Fibroblast of lung (primary cell): ENCODE results near the gene TSPAN5. TPM values are rescaled to one million over a fixed set of nuclear protein-coding genes. Genes with fewer than 3 reads are reported as not detected.

Experiments
- DNase-seq, 2 donors: peaks; one replicate each; pipeline versions ENCODE4 v3.0.0 to v3.0.0-alpha.2; 2010; ENCODE audit warnings: low read depth in 2 of 2
- H2AFZ ChIP-seq: 2 replicates; pipeline ENCODE4 v1.5.1; 2012; ENCODE audit warnings: low read length, control low read depth, inconsistent platforms
- H3K27ac ChIP-seq: 2 replicates; pipeline ENCODE4 v1.5.1; 2011; ENCODE audit warnings: low read length, control low read depth; ENCODE audit not compliant: insufficient read depth
- H3K27me3 ChIP-seq: 2 replicates; pipeline ENCODE4 v1.5.1; 2011; ENCODE audit warnings: mild to moderate bottlenecking, low read length; ENCODE audit not compliant: control insufficient read depth, insufficient read depth
- H3K36me3 ChIP-seq: 2 replicates; pipeline ENCODE4 v1.5.1; 2011; ENCODE audit warnings: low read length; ENCODE audit not compliant: control insufficient read depth, insufficient read depth
- H3K4me1 ChIP-seq: 2 replicates; pipeline ENCODE4 v1.5.1; 2011; ENCODE audit warnings: low read length; ENCODE audit not compliant: control insufficient read depth, insufficient read depth; ENCODE audit errors: extremely low read depth
- H3K4me2 ChIP-seq: 2 replicates; pipeline ENCODE4 v1.5.1; 2011; ENCODE audit warnings: low read length, control low read depth; ENCODE audit not compliant: insufficient read depth; ENCODE audit errors: extremely low read depth
- H3K4me3 ChIP-seq, 4 experiments: fragments of 200-600 bp in 1 of 4; sonication (generic) in 1 of 4; replicated peaks in 1 of 4; 2 replicates each; pipeline ENCODE4 v1.5.1; 2011 to 2016; ENCODE audit warnings: low read length in 4 of 4, low read depth in 3 of 4, mild to moderate bottlenecking in 3 of 4, control low read depth in 2 of 4, inconsistent platforms in 1 of 4, mixed read lengths in 1 of 4; ENCODE audit not compliant: insufficient read depth in 1 of 4; ENCODE audit errors: control extremely low read depth in 1 of 4
- H3K79me2 ChIP-seq: 2 replicates; pipeline ENCODE4 v1.5.1; 2012; ENCODE audit warnings: mild to moderate bottlenecking, low read length, inconsistent platforms; ENCODE audit not compliant: control insufficient read depth, insufficient read depth
- H3K9ac ChIP-seq: 2 replicates; pipeline ENCODE4 v1.5.1; 2011; ENCODE audit warnings: mild to moderate bottlenecking, low read length, control low read depth; ENCODE audit not compliant: insufficient read depth
- H3K9me3 ChIP-seq: 2 replicates; pipeline ENCODE4 v1.5.1; 2012; ENCODE audit warnings: low read depth, low read length; ENCODE audit not compliant: control insufficient read depth, insufficient read depth
- H4K20me1 ChIP-seq: 2 replicates; pipeline ENCODE4 v1.5.1; 2011; ENCODE audit warnings: low read length; ENCODE audit not compliant: control insufficient read depth, insufficient read depth; ENCODE audit errors: extremely low read depth
- EZH2 ChIP-seq: IDR thresholded peaks from 2 replicates; pipeline ENCODE4 v1.5.1; 2012; ENCODE audit warnings: low read length, control low read depth, mild to moderate bottlenecking; ENCODE audit errors: missing control alignments
- polyA plus RNA-seq, 2 donors: library from polyadenylated mRNA; depleted of rRNA in 1 of 2; stranded (reverse) in 1 of 2; unstranded in 1 of 2; fragments of >200 nt; gene quantifications; 2 replicates each; pipeline ENCODE4 v1.2.1, GENCODE V29; 2011 to 2012; ENCODE audit warnings: missing spikeins in 1 of 2
- total RNA-seq: library from RNA; depleted of rRNA; stranded (reverse); fragments of >200 nt; gene quantifications from 2 replicates; pipeline ENCODE4 v1.2.1, GENCODE V29; 2014
- TF ChIP-seq, protein P1 (sequence below), 2 donors: IDR thresholded peaks in 1 of 2; conservative IDR thresholded peaks in 1 of 2; 1 replicate in 1 of 2; 2 replicates in 1 of 2; pipeline ENCODE4 v1.5.1; 2011 to 2012; ENCODE audit warnings: low read length in 2 of 2, control low read depth in 1 of 2, inconsistent platforms in 1 of 2, low read depth in 1 of 2, mild to moderate bottlenecking in 1 of 2

Gene TSPAN5
- total and polyA plus RNA-seq, 2 donors (not counting 1 experiment from before 2014, with no cell fraction given): 109 to 129 TPM

DNA sequence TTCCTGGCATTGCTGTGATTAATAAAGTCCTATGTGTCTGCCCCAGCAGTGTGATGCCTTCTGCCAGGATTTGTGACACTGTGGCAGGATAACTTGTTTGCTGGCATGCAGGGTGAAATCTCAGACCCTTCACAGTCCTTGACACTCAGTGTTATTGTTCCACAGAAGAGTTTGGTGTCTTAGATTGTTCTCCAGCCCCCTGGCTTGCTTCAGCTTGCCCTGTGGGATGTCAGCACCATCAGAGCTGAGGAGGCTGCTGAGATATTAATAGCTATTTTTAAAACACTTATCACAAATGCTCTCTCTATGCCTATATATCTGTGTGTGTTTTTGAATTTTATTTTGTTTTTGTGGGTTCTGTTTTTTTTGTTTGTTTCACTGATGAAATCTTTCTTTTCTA is 136.9 kb downstream of the TSPAN5 start:
- Histone ChIP-seq H3K4me1 (peaks cover 30% of the 10 kb centered on the region), H3K27ac (no peak overlapping the region), H3K27me3 (no peaks in the 10 kb centered on the region), H3K4me3 (no peak overlapping the region), H3K36me3 (no peaks in the 10 kb centered on the region), H3K9me3 (no peaks in the 10 kb centered on the region), H3K9ac (no peak overlapping the region), H3K4me2 (no peak overlapping the region), H4K20me1 (no peaks in the 10 kb centered on the region), H3K79me2 (peaks cover 67% of the 10 kb centered on the region), H2AFZ (no peak overlapping the region)
- DNase-seq: no peak
- TF ChIP-seq, protein P1, sequence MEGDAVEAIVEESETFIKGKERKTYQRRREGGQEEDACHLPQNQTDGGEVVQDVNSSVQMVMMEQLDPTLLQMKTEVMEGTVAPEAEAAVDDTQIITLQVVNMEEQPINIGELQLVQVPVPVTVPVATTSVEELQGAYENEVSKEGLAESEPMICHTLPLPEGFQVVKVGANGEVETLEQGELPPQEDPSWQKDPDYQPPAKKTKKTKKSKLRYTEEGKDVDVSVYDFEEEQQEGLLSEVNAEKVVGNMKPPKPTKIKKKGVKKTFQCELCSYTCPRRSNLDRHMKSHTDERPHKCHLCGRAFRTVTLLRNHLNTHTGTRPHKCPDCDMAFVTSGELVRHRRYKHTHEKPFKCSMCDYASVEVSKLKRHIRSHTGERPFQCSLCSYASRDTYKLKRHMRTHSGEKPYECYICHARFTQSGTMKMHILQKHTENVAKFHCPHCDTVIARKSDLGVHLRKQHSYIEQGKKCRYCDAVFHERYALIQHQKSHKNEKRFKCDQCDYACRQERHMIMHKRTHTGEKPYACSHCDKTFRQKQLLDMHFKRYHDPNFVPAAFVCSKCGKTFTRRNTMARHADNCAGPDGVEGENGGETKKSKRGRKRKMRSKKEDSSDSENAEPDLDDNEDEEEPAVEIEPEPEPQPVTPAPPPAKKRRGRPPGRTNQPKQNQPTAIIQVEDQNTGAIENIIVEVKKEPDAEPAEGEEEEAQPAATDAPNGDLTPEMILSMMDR (conservative IDR thresholded peaks at IDR 0.05 in 1 of 2, IDR thresholded peaks at IDR 0.05 in 1 of 2; ENCODE audit: low read depth in 1 of 2, low read length in 2 of 2): no peak
- TF ChIP-seq EZH2: no peak

DNA sequence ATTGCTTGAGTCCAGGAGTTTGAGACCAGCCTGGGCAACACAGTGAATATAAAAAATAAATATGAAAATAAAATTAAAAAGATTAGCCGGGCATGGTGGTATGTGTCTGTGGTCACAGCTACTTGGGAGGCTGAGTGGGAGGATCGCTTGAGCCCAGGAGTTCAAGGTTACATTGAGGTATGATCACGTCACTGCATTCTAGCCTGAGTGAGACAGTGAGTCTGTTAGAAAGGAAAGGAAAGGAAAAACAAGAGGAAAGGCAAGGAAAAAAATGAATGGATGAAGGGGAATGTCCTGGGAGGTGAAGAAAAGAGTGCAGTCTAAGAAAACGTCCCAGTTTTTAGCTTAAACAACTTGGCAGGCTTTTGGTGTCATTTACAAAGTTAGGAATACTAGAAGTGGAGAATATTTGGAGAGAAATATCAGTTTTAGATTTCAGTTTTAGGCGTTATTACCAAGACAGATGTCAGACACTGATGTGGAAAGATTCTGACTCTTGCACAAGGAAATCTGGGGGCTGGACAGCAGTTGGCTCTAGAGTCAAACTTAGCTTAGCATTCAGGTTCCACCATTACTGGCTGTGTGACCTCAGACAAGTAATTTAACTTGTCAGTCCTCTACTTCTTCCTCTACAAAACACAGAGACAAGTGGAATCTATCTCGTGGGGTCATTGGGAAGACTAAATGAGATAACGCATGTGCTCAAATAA is 139.0 kb downstream of the TSPAN5 start:
- no peak overlapping the region for H3K27ac ChIP-seq
- H3K27me3 ChIP-seq: no peaks in the 10 kb centered on the region
- peaks cover 60% of the 10 kb centered on the region for H3K79me2 ChIP-seq
- H4K20me1 ChIP-seq: no peaks in the 10 kb centered on the region
- H3K4me3 ChIP-seq: no peak overlapping the region
- H3K4me1 ChIP-seq: peaks cover 38% of the 10 kb centered on the region
- H3K9me3 ChIP-seq: no peaks in the 10 kb centered on the region
- H3K36me3 ChIP-seq: no peaks in the 10 kb centered on the region
- H3K4me2 ChIP-seq: peak overlapping the region; percentile 9
- no peak for TF ChIP-seq EZH2
- TF ChIP-seq, protein P1 (conservative IDR thresholded peaks at IDR 0.05 in 1 of 2, IDR thresholded peaks at IDR 0.05 in 1 of 2; ENCODE audit: low read depth in 1 of 2, low read length in 2 of 2): no peak
- peak; percentile 63 to 96 for DNase-seq
- no peak overlapping the region for H3K9ac ChIP-seq
- no peak overlapping the region for H2AFZ ChIP-seq

GRCh38 chr4:98518559-98519267 is 139.7 kb downstream of the TSPAN5 start:
- H3K27ac ChIP-seq: no peak overlapping the region

More at GRCh38 chr4:98518559-98519267, 139.7 kb downstream of the TSPAN5 start:
- H3K9me3 ChIP-seq: no peaks in the 10 kb centered on the region
- H3K36me3 ChIP-seq: no peaks in the 10 kb centered on the region
- no peak overlapping the region for H3K9ac ChIP-seq
- no peak overlapping the region for H3K4me3 ChIP-seq
- no peak for TF ChIP-seq EZH2
- TF ChIP-seq, protein P1 (conservative IDR thresholded peaks at IDR 0.05 in 1 of 2, IDR thresholded peaks at IDR 0.05 in 1 of 2; ENCODE audit: low read depth in 1 of 2, low read length in 2 of 2): no peak
- H3K4me1 ChIP-seq: peaks cover 38% of the 10 kb centered on the region
- H3K79me2 ChIP-seq: peaks cover 57% of the 10 kb centered on the region
- H4K20me1 ChIP-seq: no peaks in the 10 kb centered on the region
- no peaks in the 10 kb centered on the region for H3K27me3 ChIP-seq
- H2AFZ ChIP-seq: no peak overlapping the region
- H3K4me2 ChIP-seq: peak overlapping the region; percentile 21
- DNase-seq: no peak
